Measurements from ENCODE around the gene SLC38A6. TPM values are rescaled to one million over a fixed set of nuclear protein-coding genes. Genes with fewer than 3 reads are reported as not detected.

SLC38A6 gene
- 16.0 and 26.9 TPM in 2 replicates for total RNA-seq

GRCh38 chr14:60980811-60981632, at the start of gene SLC38A6, which contains the start of gene TRMT5:
Gene SLC38A6, plus strand, starts transcription at chr14:60981245. Its CDS starts 33 bp downstream, at chr14:60981278.
Gene TRMT5, minus strand, starts transcription at chr14:60981079. Its CDS starts 106 bp downstream, at chr14:60980973.

Other genes starting within 250 kb of the SLC38A6 start
- gene MNAT1, start 246.5 kb upstream of the SLC38A6 start, total RNA-seq = 23.2 and 41.2 TPM in 2 replicates
- gene TRMT5, start 166 bp upstream of the SLC38A6 start, total RNA-seq = 5.5 and 10.4 TPM in 2 replicates

Data from bladder microvascular endothelial cell (primary cell).